Measurements from ENCODE around the gene BRAT1.
A peak's percentile ranks its signal among the peaks of the same experiment; 100 is the strongest.

The BRAT1 gene

DNA sequence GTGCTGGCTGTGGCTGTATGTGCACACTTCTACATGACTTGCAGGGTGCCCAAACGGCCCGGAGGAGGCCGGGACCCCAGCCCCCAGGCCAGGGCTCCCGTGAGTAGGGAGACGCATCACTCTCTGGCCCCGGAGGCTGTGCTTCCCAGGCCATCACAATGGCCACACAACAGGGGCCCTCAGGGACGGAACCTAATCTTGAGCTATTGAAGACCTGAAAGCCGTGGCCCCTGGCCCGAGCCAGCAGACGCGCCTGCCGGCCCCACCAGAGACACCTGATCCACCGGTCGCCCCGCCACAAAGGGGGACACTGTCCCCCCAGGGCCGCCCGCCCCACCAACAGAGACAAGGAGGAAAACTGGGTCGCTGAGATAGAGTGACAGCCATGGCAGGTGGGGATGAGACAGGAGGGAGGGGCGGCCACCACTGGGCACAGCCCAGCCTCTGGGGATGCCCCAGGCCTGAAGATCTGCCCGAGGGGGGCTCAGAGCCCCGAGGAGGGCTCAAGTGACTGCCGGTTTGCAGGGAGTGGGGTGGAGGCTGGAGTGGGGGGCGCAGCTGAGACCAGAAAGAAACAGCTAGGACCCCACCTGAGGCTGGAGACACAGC is 45.9 kb downstream of the BRAT1 start:
- DNase-seq: no peak

DNA sequence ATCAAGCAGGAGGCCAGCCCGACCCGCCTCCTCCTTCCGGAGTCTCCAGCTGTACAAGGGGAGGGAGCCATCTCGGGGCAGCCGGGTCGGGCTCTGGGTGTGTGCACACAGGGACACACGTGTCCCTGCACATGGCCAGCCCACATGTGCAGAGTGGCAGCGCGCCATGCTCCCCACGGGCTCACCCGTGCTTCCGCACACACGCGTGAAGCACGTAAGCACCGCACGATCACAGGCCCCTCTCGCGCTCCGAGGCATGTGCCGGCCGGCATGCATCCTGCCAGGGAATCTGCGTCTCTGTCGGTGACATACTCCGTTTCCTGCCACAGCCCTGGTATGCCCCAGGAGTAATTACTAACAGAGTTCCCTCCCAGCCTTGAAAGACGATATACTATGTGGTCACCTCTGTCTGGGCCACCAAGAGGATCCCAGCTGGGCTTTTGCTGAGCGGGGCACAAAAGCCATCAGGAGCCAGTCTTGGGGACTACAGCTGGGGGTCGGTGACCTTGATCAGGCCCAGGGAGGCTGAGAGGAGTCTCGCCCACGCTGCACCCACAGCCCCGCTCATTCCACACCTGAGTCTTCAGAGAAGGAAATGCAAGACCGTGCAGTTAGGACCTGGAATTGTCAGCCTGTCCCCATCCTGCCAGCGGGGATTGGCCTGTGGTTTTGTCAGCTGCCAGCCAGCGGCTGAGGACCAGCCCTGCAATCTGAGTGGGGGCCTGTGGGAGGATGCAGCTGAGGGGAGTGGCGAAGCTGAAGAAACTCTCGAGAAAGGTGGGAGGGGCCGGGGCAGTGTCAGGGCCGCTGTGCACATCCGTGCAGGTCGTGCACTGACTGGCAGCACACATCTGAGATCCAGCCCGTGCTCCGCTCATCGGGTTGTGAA is 46.8 kb downstream of the BRAT1 start:
- peak; percentile 75 to 79 for DNase-seq

DNA sequence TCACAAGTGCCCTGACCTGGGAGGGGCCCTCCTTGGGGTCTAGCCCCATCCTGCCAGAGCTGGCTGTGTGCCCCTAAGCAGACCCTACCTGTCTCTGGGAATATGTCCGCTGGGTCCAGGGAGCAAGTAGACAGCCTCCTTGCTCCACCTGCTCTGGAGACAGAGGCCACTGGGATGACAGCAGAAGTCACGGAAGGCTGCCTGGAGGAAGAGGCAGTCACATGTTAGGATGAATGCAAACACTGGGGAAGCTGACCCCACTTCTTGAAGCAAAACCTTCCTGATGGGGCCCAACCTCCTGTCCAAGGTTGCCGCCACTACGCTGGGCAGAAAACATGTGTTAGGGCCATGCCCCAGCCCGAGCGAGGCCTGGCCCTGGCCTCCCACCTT is 47.4 kb downstream of the BRAT1 start:
- no peak for DNase-seq

DNA sequence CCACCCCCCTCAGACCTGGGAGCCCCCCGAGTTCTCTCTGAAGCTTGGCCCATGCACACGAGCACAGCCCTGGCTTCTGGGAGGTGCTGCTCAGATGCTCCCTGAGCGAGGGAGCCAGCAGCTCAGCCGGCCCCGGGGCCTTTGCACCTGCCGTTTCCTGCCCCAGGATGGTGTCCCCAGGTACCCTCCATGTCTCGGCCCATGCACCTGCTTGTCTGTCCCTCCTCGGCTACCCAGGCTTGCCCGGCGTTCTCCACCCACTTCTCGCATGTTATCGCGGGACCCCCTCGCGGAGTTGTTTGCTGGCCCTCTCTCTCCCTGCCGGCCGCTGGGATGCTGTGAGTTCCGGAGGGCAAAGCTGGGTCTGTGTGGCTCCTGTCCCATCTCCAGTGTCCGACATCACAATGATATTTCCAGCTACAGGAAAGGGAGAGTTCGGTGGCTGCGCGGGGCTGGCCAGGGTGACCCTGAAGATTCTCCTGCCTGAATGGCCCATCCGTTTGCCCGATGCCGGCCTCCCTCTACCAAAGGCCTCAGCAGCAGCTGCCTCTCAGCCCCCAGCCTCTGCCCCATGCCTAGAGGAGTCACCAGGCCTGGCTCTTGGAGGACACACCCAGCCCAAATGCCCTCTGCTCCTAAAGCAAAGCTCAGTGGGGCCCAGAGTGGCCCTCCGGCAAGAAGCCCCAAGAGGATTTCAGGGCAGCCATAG is 48.0 kb downstream of the BRAT1 start:
- DNase-seq: no peak

DNA sequence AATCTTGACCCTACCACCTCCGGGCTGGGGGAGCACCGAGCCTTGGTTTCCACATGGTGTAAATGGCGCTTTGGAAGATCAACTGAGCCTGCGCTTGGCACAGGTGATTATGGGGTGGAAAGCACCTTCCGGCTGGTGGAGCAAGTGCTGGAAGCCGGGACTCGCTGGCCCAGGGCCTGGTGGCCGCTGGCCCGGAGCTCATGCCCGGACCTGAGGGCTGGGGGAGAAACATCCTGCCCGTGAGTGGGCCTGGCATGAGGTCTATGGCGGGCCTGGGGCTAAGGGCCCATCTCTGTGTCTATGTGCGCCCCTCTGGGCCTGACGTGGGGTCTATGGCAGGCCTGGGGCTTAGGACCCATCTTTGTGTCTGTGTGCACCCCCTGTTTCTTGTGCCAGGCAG is 49.9 kb downstream of the BRAT1 start:
- DNase-seq: no peak

DNA sequence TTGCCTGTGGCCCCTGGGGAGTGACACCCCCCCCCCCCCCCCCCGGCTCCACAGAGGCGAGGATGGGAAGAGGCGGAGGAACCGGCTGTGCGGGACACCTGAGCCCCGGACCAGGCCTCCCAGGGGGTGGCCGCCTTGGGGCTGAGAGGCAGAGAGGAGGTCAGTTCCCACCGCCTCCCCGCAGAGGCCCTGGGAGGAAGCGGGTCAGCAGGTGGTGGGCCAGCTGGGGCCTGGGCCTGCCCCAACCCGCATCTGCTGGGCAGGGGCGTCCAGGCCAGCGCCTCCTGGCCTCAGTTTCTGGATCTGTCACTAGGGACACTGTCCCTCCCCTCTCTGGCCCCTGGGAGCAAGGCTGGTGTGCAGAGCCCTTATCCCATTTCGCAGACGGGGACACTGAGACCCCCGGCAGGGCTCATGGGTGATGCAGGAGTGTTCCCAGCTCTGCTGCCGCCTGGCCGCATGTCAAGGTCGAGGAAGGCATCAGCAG is 50.4 kb downstream of the BRAT1 start:
- no peak for DNase-seq

DNA sequence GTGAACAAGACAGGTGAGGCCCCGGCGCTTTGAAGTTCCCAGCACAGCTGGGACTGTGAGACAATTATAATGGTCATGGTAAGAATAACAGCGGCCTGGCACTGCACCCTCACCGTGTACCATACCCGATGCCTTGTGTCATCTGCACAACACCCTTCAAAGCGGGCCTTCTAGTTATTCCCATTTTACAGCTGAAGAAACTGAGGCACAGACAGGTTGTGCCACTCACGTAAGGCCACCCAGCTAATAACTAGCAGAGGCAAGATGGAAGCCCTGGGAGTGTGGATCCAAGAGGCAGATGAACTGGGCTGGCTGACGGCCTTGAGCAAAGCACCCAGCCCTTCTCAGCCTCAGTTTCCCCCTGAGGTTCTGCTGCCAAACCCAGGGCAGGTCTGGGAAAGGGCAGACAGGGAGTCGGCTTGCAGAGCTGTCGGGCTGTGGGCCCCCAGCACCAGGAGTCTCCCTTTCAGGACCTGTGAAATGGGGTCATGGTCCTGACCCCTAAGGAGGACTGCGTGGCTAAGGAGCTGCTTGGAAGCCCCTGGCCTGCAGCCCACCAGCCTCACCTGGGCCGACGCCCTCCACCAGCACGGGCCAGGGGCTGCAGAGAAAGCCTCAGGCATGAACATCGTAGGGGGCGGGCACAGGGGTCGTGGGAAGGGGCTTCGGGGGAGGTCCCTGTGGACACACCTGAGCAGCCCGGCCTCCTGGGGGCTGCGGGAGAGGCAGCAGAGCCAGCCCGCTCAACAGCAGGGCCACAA is 51.0 kb downstream of the BRAT1 start:
- no peak for DNase-seq

DNA sequence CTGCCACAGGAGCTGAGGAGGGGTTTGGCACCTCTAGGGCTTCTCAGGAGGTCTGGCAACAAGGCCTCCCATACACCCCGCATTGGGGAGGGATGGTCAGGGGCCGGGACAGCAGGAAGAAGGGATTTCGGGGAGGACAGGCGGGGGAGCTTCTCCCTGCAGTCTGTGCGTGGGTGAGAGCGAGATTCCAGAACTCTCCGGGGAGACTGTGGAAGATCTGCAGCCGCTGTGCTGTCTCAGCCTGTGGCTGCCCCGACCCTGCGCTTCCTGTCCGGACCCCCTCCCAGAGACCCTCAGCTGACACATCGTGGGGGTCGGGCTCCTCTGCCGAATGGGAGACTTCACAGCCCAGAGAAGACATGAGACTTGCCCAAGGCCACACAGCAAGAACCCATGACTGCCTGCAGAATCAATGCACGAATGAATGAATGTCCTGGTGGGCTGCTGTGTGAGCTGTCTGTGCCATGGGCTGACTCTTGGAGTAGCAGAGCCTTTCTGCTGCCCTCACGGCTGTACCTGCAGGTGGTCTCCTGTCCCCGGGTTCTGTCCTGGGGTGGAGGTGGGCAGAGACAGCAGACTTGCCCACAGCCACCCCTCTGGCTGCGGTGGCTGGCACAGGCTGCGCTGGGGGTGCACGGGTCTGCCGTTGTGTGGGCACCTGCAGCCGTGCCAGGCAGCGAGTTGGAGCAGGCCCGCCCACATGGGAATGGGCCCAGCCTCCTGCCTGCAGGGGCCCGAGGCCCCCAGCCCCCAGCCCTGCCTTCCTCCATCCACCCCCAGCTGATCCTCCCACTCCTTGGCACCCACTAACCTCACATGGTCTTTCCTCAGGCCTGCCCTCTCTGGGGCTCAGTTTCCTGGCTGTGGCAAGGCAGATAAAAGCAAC is 52.0 kb downstream of the BRAT1 start:
- DNase-seq: no peak

DNA sequence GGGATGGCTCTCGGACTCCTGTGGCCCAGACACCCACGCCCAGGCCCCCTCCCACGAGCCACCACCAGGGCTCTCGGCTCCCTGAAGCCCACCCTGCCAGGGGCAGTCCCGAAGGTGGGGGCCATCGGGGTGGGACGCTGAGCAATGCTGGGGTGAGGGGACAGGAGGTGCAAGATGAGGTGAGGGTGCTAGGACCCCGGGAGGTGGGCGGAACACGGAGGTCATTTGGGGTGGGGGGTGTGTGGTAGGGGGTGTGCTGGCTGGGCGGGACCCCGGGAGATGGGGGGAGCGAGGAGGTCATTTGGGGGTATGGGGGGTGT is 52.7 kb downstream of the BRAT1 start:
- DNase-seq: no peak

DNA sequence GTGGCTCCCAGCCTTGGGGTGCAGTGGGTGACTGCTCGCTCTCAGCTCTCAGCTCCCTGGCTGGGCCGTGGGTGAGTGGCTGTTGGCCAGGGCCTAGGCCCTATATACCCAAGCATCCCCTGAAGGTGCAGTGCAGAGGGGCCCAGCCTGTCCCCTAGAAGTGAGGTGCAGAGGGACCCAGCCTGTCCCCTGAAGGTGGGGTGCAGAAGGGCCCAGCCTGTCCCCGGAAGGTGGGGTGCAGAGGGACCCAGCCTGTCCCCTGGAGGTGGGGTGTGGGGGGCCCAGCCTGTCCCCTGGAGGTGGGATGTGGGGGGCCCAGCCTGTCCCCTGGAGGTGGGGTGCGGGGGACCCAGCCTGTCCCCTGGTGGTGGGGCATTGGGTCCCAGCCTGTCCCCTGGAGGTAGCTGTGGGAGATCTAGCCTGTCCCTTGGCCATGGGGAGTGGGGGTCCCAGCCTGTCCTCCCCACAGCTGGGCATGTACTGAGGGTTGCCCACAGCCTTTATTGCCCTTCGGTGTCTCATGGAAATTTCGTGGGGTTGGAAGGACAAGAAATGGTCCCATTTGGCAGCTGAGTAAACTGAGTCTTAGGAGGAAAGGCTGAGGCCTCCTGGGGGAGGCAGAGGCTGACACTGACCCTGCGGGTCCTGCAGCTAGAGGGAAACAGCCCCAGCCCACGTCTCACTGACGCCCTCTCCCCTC is 53.2 kb downstream of the BRAT1 start:
- no peak for DNase-seq

DNA sequence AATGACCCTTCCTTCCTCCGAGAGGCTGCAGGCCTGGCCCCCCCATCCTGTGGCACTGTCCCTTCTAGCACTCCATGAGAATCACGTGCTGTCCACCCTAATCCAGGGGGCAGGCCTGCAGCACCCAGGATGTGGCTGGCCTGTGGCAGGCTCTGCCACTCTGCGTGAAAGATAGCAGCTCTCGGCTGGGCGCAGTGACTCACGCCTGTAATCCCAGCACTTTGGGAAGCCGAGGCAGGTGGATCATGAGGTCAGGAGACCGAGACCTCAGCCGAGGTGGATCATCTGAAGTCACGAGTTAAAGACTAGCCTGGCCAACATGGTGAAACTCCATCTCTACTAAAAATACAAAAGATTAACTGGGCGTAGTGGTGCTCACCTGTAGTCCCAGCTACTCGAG is 54.6 kb downstream of the BRAT1 start:
- DNase-seq: no peak

DNA sequence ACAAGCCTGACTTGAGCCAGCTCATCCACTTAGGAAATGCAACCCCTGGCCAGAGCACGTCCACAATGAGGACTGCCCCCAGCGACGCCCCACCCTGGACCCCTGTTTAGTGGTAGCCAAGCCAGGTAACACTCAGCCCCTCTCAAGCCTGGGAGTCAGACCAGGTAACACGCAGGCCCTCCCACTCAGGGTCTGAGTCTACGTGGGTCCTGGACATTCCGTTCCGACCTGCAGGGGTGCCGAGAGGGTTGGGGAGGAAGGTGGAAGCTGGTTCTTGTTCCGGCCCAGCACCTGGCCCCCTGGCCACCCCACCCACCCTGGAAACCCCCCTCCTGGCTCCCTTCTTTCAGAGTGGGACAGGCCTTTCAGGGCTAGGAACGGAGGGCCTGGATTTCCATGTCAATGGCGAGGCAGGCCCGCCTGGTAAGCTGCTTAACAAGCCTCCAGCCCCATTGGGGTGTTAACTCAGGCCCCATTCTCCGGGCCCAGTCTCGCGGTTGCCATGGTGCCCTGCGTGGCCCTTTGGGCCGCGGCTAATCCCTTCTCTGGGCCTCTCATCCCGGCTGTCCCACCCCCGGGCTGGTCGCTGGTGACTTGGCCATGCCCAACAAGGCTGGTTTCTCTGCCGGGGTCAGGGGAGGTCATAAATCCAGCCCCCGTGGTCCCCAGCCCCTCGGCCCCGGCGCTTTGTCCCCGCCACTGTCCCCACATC is 55.4 kb downstream of the BRAT1 start:
- no peak for DNase-seq

DNA sequence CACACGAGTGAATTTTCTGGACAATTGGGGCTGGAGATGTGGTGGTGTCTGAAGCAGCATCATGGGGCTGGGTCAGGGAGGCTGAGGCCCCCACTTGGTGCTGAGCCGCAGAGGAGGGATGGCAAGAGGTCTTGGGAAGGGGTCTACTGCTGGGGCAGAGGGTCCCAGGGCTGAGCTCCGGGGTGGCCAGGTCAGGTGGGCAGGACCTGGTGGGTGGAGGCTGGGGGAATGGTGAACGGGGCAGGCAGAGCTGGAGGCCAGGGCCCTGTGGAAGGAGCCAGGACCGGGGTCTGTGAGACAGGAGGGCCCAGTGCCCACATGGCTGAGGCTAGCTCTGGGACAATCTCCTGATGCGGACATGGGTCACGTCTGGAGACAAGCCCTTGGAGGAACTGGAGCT is 56.1 kb downstream of the BRAT1 start:
- no peak for DNase-seq

DNA sequence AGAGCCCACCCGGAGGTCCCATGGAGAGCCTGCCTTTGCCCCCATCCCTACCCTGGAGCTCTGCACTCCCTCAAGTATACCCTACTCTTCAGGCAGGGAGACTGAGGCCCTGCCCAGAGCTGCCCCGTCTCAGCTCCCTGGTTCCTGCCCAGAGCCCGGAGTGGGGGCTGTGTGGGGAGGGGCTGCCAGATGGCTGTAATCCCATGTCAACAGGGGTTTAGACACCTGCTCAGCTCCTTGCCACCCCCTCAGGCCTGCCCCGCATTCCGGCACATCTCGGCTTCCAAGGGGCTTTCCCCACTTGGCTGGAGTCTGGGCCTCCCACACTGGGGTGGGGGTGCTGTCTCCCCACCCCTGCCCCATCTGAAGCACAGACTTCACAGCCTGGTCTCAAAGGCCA is 56.6 kb downstream of the BRAT1 start:
- no peak for DNase-seq

DNA sequence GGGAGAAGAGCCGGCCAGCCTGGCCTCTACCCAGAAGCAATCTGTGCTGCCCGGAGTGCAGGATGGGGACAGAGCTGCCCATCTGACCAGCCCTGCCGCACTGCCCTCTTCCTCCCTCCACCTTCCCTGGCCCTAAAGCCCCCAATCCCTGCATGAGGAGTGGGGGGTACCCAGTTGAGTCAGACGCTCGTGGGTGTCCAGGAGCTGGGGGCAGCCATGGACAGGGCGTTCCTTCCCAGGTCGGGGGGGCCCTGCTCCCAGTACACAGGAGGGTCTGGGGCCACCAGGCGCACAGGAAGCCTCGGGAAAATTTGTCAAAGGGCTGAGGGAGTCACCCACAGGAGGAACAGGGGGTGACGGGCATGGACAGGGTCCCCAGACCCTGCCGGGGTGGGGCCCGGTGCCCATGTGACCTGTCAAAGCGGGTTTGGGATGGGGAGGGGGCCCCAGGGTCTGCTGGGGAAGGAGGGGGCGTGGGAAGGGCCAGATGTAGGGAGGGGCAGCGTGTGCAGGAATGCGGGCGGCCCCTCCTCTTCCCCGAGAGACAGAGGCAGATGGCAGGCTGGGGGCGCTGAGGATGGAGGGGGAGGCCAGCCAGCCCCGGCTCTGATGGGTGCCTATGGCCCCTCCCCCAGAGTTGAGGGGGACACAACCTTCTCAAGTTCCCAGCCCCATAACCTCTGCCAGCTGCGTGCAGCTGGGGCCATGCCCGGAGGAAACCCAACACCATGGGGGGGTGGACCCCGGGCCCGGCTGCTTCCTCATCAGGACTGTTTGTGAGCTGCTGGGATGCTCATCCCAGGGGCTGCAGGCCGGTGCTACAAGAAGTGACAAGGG is 57.6 kb downstream of the BRAT1 start:
- DNase-seq: no peak

DNA sequence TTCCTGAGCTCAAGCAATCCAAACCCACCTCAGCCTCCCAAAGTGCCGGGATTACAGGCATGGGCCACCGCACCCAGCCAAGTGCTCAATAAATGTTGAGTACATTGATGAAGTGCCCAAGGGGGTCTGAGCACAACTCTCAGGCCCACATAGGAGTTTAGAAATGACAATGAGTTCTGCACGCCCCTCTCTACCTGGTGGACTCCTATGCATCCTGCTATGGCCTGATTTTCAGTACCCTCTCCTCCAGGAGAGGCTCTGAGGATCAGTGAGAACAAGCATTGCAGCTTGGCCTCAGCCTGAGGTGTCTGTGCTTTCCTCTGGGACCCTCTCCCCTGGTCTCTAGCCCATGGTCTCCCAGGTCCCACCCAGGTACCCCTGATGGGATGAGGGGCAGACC is 58.3 kb downstream of the BRAT1 start:
- no peak for DNase-seq

DNA sequence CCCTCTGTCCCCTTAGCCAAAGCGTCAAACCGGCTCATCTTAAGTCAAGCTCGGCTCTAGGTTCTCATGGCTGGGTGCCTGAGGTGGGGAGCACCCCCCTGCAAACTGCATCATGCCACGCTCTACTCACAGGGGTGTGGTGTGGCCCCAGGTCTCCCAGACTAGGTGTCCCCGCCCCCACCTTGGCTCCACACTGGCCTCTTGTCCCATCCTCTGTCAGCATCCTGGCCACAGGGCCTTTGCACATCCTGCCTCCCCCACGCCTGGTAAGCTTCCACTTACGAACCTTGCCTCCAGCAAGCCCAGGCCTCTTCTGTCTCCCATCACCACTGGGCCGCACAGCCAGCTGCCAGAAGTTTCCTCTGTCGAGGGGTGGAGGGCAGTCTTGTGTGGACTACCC is 58.9 kb downstream of the BRAT1 start:
- DNase-seq: no peak

DNA sequence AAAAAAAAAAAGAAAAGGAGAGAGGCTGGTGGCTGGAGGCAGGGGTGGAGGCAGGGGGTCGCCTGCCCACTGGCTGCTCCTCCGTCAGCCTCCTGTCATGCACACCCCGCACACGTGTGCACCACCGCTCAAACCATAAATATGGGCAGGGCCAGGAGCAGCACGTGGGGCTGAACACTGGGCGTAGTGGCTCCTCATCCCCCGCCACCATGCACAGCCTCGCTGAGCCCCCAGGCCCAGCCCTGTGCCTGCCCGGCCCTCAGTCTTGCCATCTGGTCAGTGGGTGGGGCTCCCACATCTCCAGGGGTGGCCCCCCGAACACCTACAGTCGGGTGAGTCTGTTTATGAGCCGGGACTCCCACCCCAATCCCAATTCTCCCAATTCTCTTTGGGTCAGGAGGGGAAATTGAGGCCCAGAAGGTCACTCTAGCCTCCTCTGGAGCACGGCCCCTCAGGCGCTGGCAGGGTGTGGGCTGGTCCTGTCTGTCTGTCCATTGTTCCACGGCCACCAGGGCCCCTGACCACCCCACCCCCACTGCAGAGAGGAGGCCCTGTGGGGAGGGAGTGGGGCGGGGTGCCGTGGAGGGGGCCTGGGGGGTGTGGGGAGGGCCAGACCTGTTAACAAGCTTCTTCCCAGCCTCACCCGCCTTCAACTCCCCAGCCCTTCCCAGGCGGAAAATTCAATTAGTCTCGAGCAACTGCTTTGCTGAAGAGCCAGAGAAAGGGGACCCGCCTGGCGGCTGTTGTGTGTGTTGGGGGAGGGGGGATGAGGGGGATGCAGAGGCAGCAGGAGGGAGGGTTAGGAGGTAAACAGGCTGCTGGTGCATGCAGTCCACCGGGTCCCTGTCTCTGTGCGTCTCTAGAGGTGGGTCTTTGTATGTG is 59.7 kb downstream of the BRAT1 start:
- DNase-seq: no peak

Measured in activated T-cell treated with anti-CD3 and anti-CD28 coated beads, Interleukin-2, amount 50 U/mL, for 48 hours (primary cell).